ENCODE data around the gene CLCN6.

CLCN6 gene

DNA sequence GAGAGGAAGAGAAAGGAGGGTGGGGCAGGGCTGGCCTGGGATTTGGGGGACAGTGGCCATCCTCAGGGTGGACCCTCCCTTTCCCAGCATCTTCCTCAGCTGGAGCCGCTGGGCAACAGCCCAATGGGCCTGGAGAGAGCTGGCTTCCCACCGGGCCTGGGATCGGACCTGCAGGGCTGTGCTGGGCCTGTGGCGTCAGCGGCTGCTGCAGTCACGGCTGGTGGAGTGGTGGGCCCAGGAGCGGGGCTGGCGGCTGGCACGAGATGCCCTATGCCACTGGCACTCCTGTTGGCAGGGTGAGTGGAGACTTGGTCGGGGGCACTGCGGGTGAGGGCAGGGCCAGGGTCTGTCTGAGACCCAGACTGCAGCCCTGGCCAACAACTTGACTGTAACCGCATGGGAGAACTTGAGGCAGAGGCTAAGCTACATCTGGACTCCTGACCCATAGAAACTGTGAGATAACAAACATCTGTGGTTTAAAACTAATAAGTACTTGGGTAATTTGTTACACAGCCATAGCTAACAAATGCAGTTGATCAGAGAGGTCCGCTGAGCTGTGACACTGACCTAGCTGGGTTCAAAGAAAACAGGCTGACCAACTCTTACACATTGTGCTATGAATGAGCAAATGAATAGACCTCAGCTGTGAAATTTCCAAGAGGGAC lies 26.1 kb upstream of the CLCN6 start:
- DNase-seq: no peak

DNA sequence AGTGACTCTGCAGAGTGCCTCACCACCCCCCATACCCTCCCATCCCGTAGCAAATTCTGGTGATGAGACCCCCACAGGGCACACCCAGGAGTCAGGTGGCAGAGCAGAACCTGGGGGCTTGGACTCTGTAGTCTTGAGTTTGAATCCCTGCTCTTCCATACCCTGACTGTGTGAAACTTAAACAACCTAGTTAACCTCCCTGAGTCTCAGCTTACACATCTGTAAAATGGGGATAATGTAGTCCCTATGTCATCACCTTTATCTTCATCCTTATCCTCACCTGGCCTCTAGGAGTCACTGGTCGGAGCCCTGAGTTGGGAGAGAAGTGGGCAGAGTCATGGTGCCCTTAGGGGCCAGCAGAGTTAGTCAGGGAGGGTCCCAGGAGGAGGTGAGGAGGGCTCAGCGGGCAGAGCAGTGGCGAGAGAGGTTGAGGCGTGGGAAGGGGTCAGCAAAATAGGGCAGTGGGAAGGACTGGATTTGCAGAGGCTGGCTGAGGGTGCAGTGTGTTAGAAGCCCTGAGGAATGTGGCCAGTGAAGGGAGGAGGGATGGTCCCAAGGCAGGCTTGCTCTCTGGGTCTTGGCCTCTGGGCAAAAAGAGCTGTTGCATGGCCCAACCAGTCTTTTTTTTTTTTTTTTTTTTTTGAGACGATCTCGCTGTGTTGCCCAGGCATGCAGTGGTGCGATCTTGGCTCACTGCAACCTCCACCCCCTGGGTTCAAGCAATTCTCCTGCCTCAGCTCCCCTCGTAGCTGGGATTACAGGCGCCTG lies 25.4 kb upstream of the CLCN6 start:
- DNase-seq: no peak

DNA sequence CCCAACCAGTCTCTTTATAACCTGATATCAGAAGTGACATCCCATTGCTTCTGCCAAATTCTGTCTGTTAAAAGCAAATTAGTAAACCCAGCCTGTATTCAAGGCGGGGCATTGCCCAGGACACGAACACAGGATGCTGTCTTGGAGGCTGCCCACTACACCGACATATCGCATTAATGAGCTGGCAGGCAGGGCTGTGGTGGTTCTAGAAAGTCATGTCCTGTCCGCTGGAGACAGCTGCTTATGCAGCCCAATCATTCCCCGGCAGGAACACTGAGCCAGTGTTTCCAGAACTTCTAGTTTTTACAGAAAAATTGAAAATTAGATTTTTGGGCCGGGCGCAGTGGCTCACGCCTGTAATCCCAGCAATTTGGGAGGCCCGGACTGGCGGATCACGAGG lies 24.7 kb upstream of the CLCN6 start:
- DNase-seq: no peak

DNA sequence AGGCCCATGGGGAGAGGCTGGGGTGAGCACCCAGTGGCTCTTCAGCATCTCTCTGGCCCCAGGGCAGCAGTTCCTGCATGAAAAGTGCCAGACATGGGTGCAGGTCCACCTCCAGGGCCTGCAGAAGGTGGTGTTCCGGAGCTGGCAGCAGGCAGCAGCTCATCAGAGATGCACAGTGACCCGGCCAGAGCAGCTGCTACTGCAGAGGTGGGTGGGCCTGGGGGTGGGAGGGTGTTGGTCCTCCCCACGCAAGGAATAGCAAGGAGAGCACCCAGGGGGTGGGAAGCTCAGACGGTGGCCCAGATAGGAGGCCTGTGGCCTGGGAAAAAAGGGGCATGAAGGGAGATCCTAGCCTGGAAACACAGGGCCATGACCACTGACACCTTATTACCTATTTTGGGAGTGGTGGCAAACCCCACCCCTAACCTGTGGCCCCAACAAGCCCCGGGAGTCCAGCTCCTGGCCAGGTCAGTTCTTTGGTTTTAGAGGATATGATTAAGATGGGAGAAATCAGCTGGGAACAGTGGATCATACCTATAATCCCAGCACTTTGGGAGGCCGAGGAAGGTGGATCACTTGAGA lies 23.8 kb upstream of the CLCN6 start:
- no peak for DNase-seq

DNA sequence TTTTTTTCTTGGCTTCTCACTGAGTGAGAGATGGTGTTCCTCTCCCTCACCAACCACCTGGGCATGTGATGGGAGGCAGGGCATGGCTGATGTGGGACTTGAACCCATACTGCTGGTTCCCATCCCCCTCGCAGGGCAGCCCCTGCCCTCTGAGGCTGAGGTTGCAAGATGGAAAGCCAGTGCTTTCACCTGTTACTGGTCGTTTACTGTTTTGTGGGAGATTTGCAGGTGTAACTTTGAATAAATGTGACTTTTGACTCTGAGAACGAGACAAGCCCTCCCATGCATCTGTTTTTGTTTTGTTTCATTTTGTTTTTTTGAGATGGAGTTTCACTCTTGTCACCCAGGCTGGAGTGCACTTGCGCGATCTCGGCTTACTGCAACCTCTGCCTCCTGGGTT lies 22.4 kb upstream of the CLCN6 start:
- no peak for DNase-seq

DNA sequence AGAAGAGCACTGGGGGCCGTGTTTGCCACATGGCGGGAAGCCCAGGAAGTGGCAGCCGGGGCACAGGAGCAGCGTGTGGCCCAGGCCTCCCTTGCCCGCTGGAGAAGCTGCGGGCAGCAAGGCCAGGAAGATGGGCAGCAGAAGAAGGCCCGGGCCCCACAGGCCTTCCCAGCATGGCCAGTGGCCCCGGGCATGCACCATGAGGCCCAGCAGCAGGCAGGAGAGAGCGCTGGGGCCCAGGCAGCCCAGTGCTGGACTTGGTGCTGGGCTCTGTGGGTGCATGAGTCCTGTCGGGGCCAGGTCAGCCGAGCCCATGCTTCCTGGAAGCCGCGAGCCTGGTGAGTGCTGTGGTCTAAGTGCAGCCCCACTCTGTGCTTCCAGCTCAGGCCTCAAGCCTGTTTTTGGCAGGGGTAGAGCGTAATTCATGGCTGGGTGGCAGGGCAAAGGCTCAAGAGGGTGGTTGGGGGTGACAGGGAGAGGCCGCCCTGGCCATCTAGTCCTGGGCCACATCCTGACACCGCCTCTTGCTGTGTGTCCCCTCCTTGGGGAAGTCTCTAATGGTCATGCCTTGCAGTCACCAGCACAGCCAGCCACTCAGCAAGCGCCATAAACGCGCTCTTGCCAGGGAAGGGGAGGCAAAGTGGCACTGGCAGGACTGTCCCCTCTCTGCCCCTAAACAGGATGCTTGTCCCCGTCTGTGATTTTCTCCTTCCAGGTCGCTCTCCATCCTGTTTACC lies 21.6 kb upstream of the CLCN6 start:
- DNase-seq: no peak

DNA sequence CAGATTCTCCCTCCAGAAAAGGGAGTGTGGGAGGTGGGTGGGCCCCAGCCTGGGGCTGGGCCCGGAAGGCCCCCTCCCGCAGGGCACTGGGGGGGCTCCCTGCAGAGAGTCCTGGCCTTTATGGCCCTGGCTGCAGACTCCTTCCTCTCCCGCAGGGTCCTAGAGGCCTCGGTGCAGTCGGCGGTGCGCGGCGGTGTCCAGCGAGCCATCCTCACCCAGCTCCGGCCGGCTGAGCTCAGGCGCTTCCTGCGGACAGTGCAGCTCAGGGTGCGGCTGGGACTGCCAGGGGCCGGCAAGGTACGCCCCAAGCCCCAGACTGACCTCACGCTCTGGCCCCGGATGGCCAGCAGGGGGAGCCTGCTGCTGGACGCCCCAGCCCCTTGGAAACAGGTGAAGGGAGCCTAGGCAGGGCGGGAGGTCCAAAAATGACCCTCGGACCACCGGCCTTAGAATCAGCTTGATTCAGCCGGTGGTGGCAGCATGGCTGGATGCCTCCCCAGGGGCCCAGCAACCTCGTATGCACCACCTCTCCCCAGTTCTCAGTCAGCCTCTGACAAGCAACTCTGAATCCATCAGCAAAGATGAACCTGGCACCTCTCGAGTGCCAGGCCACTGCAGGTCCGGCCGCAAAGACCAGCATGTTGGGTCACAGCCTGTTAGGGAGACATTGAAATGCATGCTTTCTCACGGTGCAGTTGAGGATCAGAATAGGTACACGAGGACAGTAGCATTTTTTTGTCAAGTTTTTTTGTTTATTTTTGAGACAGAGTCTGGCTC lies 20.8 kb upstream of the CLCN6 start:
- peak; percentile 9 to 38 for DNase-seq

DNA sequence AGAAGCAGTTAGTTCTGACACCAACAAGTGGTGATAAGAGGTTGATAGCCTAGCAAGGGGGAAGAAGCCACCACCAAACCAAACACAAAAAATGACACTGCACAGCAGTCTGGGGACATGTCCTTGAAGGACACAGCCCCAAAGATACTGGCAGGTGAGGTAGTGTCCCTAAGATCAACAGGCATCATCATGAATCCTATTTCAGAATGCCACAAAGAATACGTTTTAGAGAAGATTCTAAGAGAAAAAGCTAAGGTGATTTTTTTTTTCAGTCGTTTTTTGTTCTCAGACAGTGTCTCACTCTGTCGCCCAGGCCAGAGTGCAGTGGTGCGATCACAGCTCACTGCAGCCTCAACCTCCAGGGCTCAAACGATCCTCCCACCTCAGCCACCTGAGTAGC lies 19.8 kb upstream of the CLCN6 start:
- DNase-seq: no peak

DNA sequence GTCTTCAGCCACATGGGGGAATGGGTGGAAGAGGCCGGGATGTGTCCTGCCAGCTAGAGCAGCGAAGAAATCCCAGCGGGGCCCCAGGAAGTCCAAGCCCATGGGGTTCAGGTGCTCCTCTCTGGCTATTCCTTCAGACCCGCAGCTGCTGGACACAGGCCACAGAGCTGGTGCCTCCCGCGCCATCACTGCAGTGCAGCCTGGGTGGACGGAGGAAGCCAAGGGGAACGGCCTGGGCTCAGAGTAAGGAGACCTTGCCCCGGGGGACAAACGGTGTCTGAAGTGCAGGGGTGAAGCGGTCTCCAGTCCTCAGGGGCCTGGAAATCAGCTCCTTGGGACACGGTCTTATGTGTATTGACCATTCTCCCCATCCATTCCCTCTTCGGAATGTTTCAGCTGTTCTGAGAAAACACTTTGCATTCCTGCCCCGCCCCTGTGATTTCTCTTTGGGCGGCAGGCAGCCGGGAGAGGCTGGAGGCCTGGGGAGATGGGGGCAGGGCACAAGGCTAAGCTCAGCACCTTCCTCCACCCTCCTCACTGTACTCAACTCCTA lies 18.7 kb upstream of the CLCN6 start:
- no peak for DNase-seq

DNA sequence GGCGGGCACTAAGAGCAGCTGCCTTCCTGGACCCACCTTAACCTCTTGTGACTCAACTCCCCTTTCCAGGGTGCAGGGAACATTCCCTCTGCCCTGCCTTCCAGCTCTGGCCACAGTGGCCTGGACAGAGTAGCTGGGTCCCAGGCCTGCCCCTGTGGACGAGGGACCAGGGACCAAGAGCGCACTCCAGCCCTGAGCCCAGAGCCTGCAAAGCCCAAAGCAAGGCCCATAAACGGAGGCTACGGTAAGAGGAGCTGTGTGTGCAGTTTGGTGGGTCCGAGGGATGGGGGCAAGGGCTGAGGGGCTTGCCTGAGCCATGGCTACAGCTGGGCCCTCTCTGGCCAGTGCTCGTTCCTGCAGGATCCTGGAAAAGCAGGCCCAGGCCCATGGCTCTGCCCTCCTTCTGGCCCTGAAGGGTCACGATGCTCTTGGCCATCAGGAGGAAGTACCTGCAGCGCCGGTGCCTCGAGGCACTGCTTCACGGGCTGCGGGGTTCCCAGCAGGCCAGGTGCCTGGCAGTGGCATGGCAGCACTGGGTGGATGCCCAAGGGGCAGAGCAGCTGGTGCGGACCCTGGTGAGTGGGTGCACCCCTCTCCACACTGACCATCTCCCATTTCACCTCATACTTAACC lies 18.1 kb upstream of the CLCN6 start:
- no peak for DNase-seq

DNA sequence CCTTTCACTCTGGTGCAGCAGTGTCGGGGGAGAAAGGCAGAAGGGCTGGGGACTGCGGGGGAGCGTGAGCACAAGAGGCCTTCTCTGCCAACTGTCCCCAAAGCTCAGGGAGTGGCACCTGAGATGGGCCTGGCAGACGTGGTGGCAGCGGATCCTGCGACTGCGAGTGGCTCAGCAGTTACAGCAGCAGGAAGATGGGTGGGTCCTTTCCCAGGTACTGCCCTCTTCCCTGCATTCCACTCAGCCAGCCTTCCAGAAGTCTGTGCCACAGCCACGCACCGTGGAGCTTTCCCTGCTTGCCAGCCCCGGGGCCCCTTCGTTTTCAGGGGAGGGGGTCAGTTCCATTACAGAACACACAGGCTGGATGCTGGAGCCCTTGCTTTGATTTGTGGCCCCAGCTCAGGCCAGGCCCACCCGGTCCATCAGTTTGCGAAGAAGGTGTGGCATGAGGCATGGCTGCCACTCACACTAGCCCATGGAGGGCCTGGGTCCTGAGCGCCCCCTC lies 17.4 kb upstream of the CLCN6 start:
- no peak for DNase-seq

DNA sequence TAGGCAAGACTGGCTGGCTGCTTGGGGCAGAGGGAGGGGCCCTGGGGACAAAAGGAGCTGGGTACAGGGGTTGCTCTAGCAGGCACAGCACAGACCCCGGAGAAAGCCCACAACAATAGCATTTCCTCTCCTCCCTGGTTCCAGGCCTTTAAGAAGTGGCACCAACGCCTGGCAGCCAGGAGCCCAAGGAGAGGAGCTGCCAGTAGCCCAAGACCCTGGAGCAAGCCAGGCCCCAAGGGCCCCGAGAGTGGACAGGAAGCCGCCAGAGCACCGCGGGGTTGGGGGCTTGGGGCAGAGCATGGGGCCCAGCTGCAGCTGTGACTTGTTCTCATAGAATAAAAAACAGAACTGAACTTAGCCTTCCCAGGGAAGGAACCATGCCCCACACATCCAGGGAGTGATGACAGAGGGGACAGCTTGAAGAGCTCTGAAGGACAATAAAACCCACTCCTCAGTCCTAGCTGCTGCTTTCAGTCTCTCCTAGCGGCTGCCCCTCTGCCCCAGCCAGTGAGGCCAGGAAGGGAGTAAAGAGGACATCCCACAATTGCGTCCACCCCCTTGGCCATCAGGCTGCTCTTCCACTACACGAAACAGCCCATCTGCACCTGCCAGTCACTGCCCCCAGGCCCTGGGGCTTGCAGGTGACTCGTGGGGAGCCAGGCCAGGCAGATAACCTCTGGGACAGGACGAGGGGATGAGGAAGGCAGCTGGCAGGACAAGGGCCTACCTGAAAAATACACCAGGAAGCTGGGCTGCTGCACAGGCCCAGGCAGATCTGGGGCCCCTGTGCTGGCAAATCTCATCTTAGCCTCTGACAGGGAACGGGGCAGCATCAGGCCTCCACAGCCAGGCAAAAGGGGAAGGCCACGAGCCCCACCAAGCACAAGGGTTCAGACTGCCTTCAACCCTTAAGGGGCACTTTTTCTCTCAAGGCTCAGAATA lies 16.6 kb upstream of the CLCN6 start:
- DNase-seq: no peak

DNA sequence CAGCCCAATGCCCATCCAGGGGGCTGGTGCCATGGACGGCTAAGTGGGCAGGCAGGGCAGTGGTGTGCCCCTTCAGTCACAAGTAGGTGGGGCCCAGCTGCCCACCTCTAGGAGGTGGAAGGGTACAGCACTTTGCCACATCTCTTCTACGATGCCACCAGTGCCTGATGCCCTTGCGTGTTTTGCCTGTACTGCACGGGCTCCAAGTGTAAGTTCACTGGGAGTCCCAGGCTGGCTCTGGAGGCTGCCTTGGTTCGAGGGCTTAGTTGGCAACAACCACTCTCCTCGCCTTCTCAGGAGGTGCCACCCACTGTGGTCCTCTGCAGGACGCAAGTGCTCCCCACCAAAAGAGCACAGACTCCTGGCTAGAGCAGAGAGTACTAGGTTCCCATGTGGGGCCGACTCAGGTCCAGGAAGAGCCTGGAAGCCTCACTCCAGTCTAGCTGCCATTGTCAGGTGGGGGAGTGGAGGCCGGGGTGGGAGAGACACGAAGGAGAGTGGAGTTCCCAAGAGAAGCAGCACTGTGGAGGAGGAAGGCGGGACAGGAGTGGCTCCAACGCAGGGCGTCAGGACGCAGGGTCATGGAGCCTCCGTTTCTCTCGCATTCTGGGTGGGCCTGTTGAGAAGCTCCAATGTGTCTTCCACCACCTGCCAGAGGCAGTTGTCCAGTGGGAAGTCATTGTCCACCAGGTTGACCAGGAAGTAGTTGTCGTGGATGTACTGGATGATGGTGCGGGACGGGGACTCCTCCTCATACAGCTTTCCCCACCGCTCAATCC lies 15.7 kb upstream of the CLCN6 start:
- DNase-seq: no peak

DNA sequence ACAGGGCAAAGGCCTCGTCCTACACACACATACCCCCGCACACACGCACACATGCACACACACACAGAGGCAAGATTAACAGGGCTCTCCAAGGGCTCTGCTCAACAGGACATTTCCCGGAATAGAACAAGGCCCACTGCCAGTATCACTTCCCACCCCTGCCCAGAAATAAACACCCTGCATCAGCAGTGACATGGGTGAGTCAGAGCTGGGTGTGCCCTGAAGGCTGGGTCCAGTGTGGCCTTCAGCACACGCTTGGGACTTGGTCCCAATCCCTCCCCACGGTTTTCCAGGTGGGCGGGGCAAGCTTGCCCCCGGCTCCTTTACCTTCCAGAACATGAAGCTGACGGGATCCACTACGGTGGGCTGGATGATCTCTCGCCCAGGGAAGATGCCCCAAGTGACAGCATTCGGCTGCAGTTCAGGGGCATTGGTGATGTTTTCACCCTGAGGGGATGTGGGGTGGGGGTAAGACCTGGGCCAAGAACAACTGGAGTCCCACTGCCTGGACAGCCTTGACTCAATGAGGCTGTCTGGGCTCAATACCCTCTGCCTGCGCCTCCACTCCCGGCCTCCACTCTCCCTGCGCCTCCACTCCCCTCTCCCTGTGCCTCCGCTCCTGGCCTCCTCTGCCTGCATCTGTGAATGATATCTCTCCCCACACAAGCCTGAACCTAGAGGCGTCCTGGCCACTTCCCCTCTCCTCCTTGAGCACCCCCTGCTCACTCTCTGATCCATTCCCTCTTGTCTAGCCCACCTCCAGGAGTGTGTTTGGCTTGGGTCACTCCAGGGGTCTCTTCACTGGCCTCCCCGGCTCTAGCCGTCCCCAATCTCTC lies 14.9 kb upstream of the CLCN6 start:
- DNase-seq: no peak

DNA sequence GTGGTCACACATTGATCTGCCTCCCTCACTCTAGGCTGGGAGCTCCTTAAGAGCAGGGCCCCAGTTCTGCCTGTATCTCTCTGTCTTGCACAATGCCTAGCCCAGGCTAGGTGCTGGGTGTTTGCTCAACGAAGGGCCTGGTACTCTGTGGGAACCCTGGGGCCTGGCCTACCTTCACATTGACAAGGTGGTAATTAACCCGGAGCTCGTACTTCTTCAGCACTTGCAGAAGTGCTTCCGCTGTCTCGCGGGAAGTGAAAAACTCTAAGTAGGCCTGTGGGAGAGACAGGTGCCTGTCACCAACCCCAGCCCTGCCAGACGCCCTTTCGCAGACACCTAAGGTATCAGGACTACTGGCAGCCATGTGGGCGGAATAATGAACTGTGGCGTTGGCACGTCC lies 13.9 kb upstream of the CLCN6 start:
- DNase-seq: no peak

DNA sequence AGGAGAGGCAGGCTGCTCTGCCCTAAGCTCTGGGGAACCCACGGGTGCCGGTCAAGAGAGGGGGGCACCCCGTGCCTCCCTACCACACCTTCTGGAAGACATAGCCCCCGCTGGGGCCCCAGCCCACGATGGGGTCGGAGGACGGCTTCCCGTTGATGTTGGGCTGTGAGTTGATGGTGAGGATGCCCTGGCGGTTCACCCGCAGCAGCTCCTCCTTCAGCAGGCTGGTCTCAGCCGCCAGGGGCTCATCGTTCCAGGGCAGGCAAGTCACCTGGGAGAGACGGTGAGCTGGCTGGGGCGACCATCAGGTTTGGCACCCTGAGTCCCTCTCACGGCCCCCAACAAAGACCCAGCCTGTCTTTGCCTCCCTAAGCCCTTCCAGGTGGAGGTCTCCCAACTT lies 12.2 kb upstream of the CLCN6 start:
- no peak for DNase-seq

DNA sequence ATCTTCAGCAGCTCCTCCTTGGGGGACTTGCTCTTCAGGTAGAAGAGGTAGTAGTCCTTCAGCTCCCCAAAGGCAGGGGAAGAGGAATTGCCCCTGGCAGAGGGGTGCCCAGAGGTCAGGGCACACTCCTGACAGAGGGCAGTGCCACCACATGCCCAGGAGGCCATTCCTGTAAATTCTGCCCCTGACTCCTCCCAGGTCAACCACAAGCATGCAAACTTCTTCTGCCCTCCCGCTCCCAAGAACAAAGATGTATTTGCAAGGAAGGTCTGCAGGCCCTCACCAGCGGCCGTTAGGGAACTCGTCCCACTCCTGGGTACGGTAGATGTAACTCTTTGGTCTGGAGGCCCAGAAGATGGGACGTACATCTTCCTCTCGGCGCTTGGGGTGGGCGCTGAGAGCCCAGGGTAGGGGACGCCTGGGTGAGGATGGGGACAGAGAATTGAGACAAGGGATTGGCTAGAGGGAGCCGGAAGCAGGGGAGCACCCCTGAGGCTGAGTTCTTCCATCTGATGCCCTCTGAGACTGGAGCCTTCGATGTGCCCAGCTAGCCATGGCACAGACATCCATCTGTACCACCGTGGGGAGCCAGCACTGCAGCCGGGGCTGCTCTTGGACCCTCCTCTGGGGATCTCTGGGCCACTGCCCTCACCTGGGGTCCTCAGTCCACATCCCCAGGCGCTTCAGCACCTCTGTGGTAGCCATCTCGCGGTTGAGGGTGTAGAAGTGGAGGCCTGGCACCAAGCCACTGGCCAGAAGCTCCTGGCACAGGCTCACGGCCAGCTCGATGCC lies 11.3 kb upstream of the CLCN6 start:
- DNase-seq: no peak

Measured in NCI-H1930 (cell line).